Activated T-cell treated with anti-CD3 and anti-CD28 coated beads, Interleukin-2, amount 50 U/mL, for 4 hours (primary cell): ENCODE results near the gene BARD1. TPM values are rescaled to one million over a fixed set of nuclear protein-coding genes. Genes with fewer than 3 reads are reported as not detected.

Experiments
- ATAC-seq, 2 donors: fragments of 200-7000 bp; cut with Tn5 transposase; one replicate each; pipeline ENCODE4 v1.10.0; 2021
- DNase-seq: peaks from one replicate; pipeline ENCODE4 v3.0.0-alpha.2; 2020
- H3K27me3 Mint-ChIP-seq: one replicate; pipeline ENCODE4 v1.8.0; 2021; ENCODE audit warnings: low read depth, mixed read lengths
- H3K36me3 Mint-ChIP-seq: one replicate; pipeline ENCODE4 v1.8.0; 2022; ENCODE audit warnings: mixed read lengths; ENCODE audit not compliant: insufficient read depth
- H3K4me1 Mint-ChIP-seq: one replicate; pipeline ENCODE4 v1.8.0; 2021; ENCODE audit warnings: low read depth, mixed read lengths
- H3K4me3 Mint-ChIP-seq: one replicate; pipeline ENCODE4 v1.8.0; 2021; ENCODE audit warnings: mild to moderate bottlenecking, moderate library complexity, mixed read lengths
- H3K9me3 Mint-ChIP-seq: one replicate; pipeline ENCODE4 v1.8.0; 2021; ENCODE audit warnings: mixed read lengths
- total RNA-seq, 3 donors: library from RNA; stranded (reverse); gene quantifications; one replicate each; pipeline ENCODE4 v1.2.1, GENCODE V29; 2021

BARD1 gene
- 10 to 100 TPM; 12.0 to 14.1 (median 12.3) TPM for total RNA-seq

GRCh38 chr2:214808981-214809750 lies at the start of gene BARD1:
Gene BARD1, minus strand, starts transcription at chr2:214809683. Its CDS starts 114 bp downstream, at chr2:214809569.
- Mint-ChIP-seq H3K4me1 (peaks cover 34% of the 10 kb centered on the region), H3K36me3 (no peaks in the 10 kb centered on the region), H3K4me3 (peak within 1 kb of the TSS; percentile 92), H3K27me3 (peaks cover 3% of the 10 kb centered on the region), H3K9me3 (no peaks in the 10 kb centered on the region)
- DNase-seq (peak; percentile 35), ATAC-seq (peak; percentile 41 to 45)

GRCh38 chr2:214856137-214856536 lies 46.7 kb upstream of the BARD1 start:
- Mint-ChIP-seq H3K4me1 (no peaks in the 10 kb centered on the region), H3K4me3 (no peak overlapping the region), H3K9me3 (no peaks in the 10 kb centered on the region), H3K36me3 (no peaks in the 10 kb centered on the region), H3K27me3 (peaks cover 2% of the 10 kb centered on the region)
- no peak for ATAC-seq
- DNase-seq, result no peak

GRCh38 chr2:214853906-214854305 lies 44.4 kb upstream of the BARD1 start:
- ATAC-seq (no peak), DNase-seq (no peak)
- Mint-ChIP-seq H3K4me1 (no peaks in the 10 kb centered on the region), H3K27me3 (peaks cover 2% of the 10 kb centered on the region), H3K9me3 (no peaks in the 10 kb centered on the region), H3K4me3 (no peak overlapping the region), H3K36me3 (no peaks in the 10 kb centered on the region)

- Mint-ChIP-seq H3K36me3 (peaks cover 1% of the 10 kb centered on the region), H3K4me1 (no peaks in the 10 kb centered on the region), H3K27me3 (no peaks in the 10 kb centered on the region), H3K4me3 (no peak overlapping the region), H3K9me3 (no peaks in the 10 kb centered on the region)
- no peak for DNase-seq
- ATAC-seq, result no peak
Measured at GRCh38 chr2:214843823-214844222, 34.3 kb upstream of the BARD1 start.

- ATAC-seq (no peak), DNase-seq (no peak)
- peaks cover 1% of the 10 kb centered on the region for H3K36me3 Mint-ChIP-seq
- no peaks in the 10 kb centered on the region for H3K4me1 Mint-ChIP-seq
- H3K4me3 Mint-ChIP-seq, result no peak overlapping the region
- H3K9me3 Mint-ChIP-seq, result no peaks in the 10 kb centered on the region
- no peaks in the 10 kb centered on the region for H3K27me3 Mint-ChIP-seq
Measured at GRCh38 chr2:214839464-214839863, 30.0 kb upstream of the BARD1 start.

GRCh38 chr2:214837466-214837865 lies 28.0 kb upstream of the BARD1 start:
- Mint-ChIP-seq H3K9me3 (no peaks in the 10 kb centered on the region), H3K4me3 (no peak overlapping the region), H3K27me3 (no peaks in the 10 kb centered on the region), H3K36me3 (peaks cover 1% of the 10 kb centered on the region), H3K4me1 (no peaks in the 10 kb centered on the region)
- ATAC-seq (no peak), DNase-seq (no peak)

GRCh38 chr2:214836568-214836967 lies 27.1 kb upstream of the BARD1 start:
- no peak for ATAC-seq
- peaks cover 1% of the 10 kb centered on the region for H3K36me3 Mint-ChIP-seq
- H3K4me1 Mint-ChIP-seq, result no peaks in the 10 kb centered on the region
- no peak overlapping the region for H3K4me3 Mint-ChIP-seq
- no peaks in the 10 kb centered on the region for H3K27me3 Mint-ChIP-seq
- no peak for DNase-seq
- no peaks in the 10 kb centered on the region for H3K9me3 Mint-ChIP-seq

GRCh38 chr2:214830794-214831346 lies 21.4 kb upstream of the BARD1 start:
- H3K27me3 Mint-ChIP-seq, result peaks cover 2% of the 10 kb centered on the region
- no peaks in the 10 kb centered on the region for H3K9me3 Mint-ChIP-seq
- no peak for ATAC-seq
- no peaks in the 10 kb centered on the region for H3K4me1 Mint-ChIP-seq
- H3K4me3 Mint-ChIP-seq, result no peak overlapping the region
- no peaks in the 10 kb centered on the region for H3K36me3 Mint-ChIP-seq
- no peak for DNase-seq

- Mint-ChIP-seq H3K9me3 (no peaks in the 10 kb centered on the region), H3K36me3 (no peaks in the 10 kb centered on the region), H3K27me3 (peaks cover 12% of the 10 kb centered on the region), H3K4me1 (no peaks in the 10 kb centered on the region), H3K4me3 (no peak overlapping the region)
- ATAC-seq (no peak), DNase-seq (no peak)
Measured at GRCh38 chr2:214816008-214816533, 6.6 kb upstream of the BARD1 start.

- Mint-ChIP-seq H3K9me3 (no peaks in the 10 kb centered on the region), H3K4me3 (peak overlapping the region; percentile 92), H3K27me3 (peaks cover 4% of the 10 kb centered on the region), H3K4me1 (peaks cover 30% of the 10 kb centered on the region), H3K36me3 (no peaks in the 10 kb centered on the region)
- no peak for ATAC-seq
- no peak for DNase-seq
Measured at GRCh38 chr2:214810671-214811070, 1.2 kb upstream of the BARD1 start.

GRCh38 chr2:214809751-214810564 lies 475 bp upstream of the BARD1 start:
- peaks cover 34% of the 10 kb centered on the region for H3K4me1 Mint-ChIP-seq
- no peaks in the 10 kb centered on the region for H3K9me3 Mint-ChIP-seq
- no peaks in the 10 kb centered on the region for H3K36me3 Mint-ChIP-seq
- H3K27me3 Mint-ChIP-seq, result peaks cover 4% of the 10 kb centered on the region
- peak overlapping the region; percentile 92 for H3K4me3 Mint-ChIP-seq
- peak; percentile 81 to 88 for ATAC-seq
- DNase-seq, result peak; percentile 98

- H3K27me3 Mint-ChIP-seq, result no peaks in the 10 kb centered on the region
- H3K4me1 Mint-ChIP-seq, result peaks cover 34% of the 10 kb centered on the region
- no peaks in the 10 kb centered on the region for H3K9me3 Mint-ChIP-seq
- DNase-seq (no peak), ATAC-seq (no peak)
- no peaks in the 10 kb centered on the region for H3K36me3 Mint-ChIP-seq
- H3K4me3 Mint-ChIP-seq, result peak overlapping the region; percentile 92
Measured at GRCh38 chr2:214807653-214808052, 1.8 kb downstream of the BARD1 start.

GRCh38 chr2:214801768-214802397 lies 7.6 kb downstream of the BARD1 start:
- ATAC-seq (no peak), DNase-seq (no peak)
- H3K36me3 Mint-ChIP-seq, result peaks cover 4% of the 10 kb centered on the region
- no peaks in the 10 kb centered on the region for H3K9me3 Mint-ChIP-seq
- H3K27me3 Mint-ChIP-seq, result no peaks in the 10 kb centered on the region
- H3K4me1 Mint-ChIP-seq, result peaks cover 21% of the 10 kb centered on the region
- H3K4me3 Mint-ChIP-seq, result no peak overlapping the region

- Mint-ChIP-seq H3K9me3 (no peaks in the 10 kb centered on the region), H3K27me3 (no peaks in the 10 kb centered on the region), H3K4me3 (no peak overlapping the region), H3K4me1 (peaks cover 18% of the 10 kb centered on the region), H3K36me3 (peaks cover 5% of the 10 kb centered on the region)
- ATAC-seq, result no peak
- DNase-seq, result no peak
Measured at GRCh38 chr2:214801068-214801467, 8.4 kb downstream of the BARD1 start.
